GM12891 (cell line): Measurements from ENCODE around the gene EIF5. TPM values are rescaled to one million over a fixed set of nuclear protein-coding genes. Genes with fewer than 3 reads are reported as not detected.

Source experiments
- DNase-seq: peaks from one replicate; pipeline ENCODE4 v3.0.0; 2011; ENCODE audit warnings: low spot score; ENCODE audit not compliant: insufficient read length
- FAIRE-seq: peaks from 2 replicates; lab custom pipeline; 2011; peaks lifted over from hg19 to GRCh38; lab: Jason Lieb, UNC
- PAX5 ChIP-seq: IDR thresholded peaks from 2 replicates; pipeline ENCODE4 v1.6.1; 2011; ENCODE audit warnings: low read length, moderate library complexity, mild to moderate bottlenecking; ENCODE audit not compliant: insufficient read depth, severe bottlenecking
- POLR2A ChIP-seq: IDR thresholded peaks from 2 replicates; pipeline ENCODE4 v1.6.1; 2011; ENCODE audit warnings: low read depth, low read length, control low read depth
- POLR2AphosphoS5 ChIP-seq: IDR thresholded peaks from 2 replicates; pipeline ENCODE4 v1.6.1; 2011; ENCODE audit warnings: low read depth, low read length, control low read depth
- POU2F2 ChIP-seq: IDR thresholded peaks from 2 replicates; pipeline ENCODE4 v1.6.1; 2011; ENCODE audit warnings: low read depth, mild to moderate bottlenecking, control low read depth, low read length, moderate library complexity
- SPI1 ChIP-seq: IDR thresholded peaks from 2 replicates; pipeline ENCODE4 v1.6.1; 2011; ENCODE audit warnings: low read depth, low read length, control low read depth
- TAF1 ChIP-seq: IDR thresholded peaks from 2 replicates; pipeline ENCODE4 v1.6.1; 2011; ENCODE audit warnings: low read depth, low read length, control low read depth
- polyA plus RNA-seq: library from polyadenylated mRNA; unstranded; fragments of >200 nt; gene quantifications from one replicate; pipeline ENCODE4 v1.2.1, GENCODE V29; 2012; ENCODE audit warnings: low read depth, missing spikeins, inconsistent platforms; ENCODE audit not compliant: missing spikeins

The EIF5 gene
- 139 TPM for polyA plus RNA-seq

GRCh38 chr14:103333754-103334643 is at the start of gene EIF5:
Gene EIF5 (plus strand): TSS chr14:103334237. CDS start chr14:103335861, 1,624 bp downstream.
- DNase-seq, result peak; percentile 88
- TF ChIP-seq SPI1 (peak; percentile 61), POLR2AphosphoS5 (peak; percentile 99), TAF1 (peak; percentile 94), POU2F2 (peak; percentile 71; the same call in 1 of the 2 replicates), POLR2A (peak; percentile 99), PAX5 (peak; percentile 2)
- peak; percentile 97 for FAIRE-seq

- FAIRE-seq, result no peak
- no peak for TF ChIP-seq POU2F2
- TF ChIP-seq PAX5, result no peak
- no peak for TF ChIP-seq TAF1
- no peak for TF ChIP-seq POLR2A
- no peak for TF ChIP-seq POLR2AphosphoS5
- no peak for TF ChIP-seq SPI1
- DNase-seq, result no peak
Measured at GRCh38 chr14:103284574-103285467, 49.2 kb upstream of the EIF5 start.

- no peak for DNase-seq
- no peak for FAIRE-seq
- no peak for TF ChIP-seq POLR2A
- TF ChIP-seq PAX5, result no peak
- TF ChIP-seq SPI1, result no peak
- TF ChIP-seq POLR2AphosphoS5, result no peak
- no peak for TF ChIP-seq TAF1
- TF ChIP-seq POU2F2, result no peak
Measured at GRCh38 chr14:103286460-103286859, 47.6 kb upstream of the EIF5 start.

GRCh38 chr14:103286968-103287850 is 46.8 kb upstream of the EIF5 start:
- FAIRE-seq (no peak), DNase-seq (no peak)
- TF ChIP-seq TAF1 (no peak), POLR2A (no peak), POLR2AphosphoS5 (no peak), SPI1 (no peak), POU2F2 (no peak), PAX5 (no peak)

DNA sequence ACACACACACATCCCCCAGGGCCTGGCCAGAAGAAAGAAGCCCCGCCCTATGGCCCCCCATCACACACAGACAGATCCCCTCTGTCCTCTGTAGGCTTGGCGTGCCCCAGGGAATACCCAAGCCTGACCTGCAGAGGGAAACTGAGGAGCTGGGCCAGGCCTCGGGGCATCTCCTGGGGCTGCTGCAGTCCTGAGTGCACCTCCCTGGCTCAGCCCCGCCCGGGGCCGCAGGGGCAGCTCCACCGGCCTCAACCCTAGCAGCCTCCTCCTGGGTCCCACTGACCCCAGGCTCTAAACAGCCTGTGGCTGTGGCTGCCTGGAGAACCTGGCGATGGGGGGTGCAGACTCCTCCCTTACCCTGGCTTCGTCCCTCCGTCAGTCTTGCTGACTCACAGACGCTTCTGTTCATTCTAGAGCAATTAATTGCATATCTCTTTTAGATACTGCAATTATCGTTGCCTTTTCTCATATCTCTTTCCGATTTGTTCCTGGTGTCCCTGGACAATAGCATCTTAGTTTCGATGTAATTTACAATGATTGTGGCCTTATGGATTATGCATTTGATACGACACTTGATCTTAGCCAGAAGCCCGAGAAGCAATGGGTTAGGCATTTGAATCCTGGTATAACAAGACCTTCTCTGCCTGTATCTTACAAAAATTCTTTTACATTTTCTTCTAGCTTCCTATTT is 45.8 kb upstream of the EIF5 start:
- TF ChIP-seq TAF1 (no peak), PAX5 (no peak), POLR2A (no peak), POU2F2 (no peak), POLR2AphosphoS5 (no peak), SPI1 (no peak)
- DNase-seq (no peak), FAIRE-seq (no peak)

- FAIRE-seq (no peak), DNase-seq (no peak)
- no peak for TF ChIP-seq TAF1
- TF ChIP-seq POU2F2, result no peak
- no peak for TF ChIP-seq PAX5
- TF ChIP-seq POLR2A, result no peak
- TF ChIP-seq POLR2AphosphoS5, result no peak
- TF ChIP-seq SPI1, result no peak
Measured at GRCh38 chr14:103290056-103290455, 44.0 kb upstream of the EIF5 start.

GRCh38 chr14:103290494-103290893 is 43.5 kb upstream of the EIF5 start:
- FAIRE-seq (no peak), DNase-seq (no peak)
- TF ChIP-seq TAF1 (no peak), POLR2AphosphoS5 (no peak), POLR2A (no peak), SPI1 (no peak), POU2F2 (no peak), PAX5 (no peak)

DNA sequence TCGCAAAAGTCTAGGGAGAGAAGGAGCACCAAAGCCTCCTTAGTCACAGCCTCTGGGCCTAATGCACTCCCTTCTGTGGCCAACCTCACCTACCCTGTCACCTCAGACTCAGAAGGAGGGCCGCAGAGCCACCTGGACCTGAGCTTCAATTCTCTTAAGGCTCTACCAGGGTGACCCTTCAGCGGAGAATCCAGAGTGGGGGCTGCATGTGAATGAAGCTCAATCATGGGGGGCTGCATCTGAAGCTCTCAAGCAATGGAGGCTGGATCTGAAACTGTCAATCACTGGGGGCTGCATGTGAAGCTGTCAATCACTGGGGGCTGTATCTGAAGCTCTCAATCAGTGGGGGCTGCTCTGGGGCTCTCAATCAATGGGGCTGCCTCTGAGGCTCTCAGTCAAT is 43.1 kb upstream of the EIF5 start:
- TF ChIP-seq POU2F2, result no peak
- no peak for TF ChIP-seq SPI1
- TF ChIP-seq POLR2A, result no peak
- no peak for TF ChIP-seq PAX5
- no peak for TF ChIP-seq POLR2AphosphoS5
- no peak for TF ChIP-seq TAF1
- DNase-seq, result no peak
- no peak for FAIRE-seq
